ENCODE data around the gene NDEL1. TPM values are rescaled to one million over a fixed set of nuclear protein-coding genes. Genes with fewer than 3 reads are reported as not detected.

The NDEL1 gene
- total RNA-seq, 6 experiments from 2014 or later, result 22.2 to 34.9 (median 28.4) TPM

DNA sequence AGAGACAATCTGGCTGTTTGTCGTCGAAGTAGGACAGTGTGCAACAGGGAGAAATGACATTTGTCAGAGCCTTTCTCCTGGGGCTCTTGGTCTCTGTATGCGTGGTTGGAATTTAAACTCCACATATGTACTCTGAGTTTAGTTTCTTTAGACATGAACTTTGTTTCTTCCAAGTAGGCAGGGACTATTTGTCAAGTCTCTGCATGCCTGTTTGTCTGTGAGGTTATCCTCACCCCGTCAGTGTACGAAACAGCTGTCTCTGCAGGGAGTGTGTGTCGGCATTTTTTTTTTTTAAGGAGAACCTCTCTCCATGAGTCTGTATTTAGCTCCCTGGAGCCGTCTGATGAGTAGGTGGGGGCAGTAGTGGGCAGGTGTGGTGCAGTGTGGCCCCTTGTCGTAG, 29.7 kb downstream of the NDEL1 start:
- DNase-seq (no peak), ATAC-seq (no peak)
- Histone ChIP-seq H3K27me3 (no peaks in the 10 kb centered on the region), H3K4me1 (peaks cover 0 to 9% (median 2%) of the 10 kb centered on the region in 4 donors), H3K36me3 (peaks cover 9 to 62% (median 27%) of the 10 kb centered on the region in 4 donors), H3K27ac (no peak overlapping the region), H3K4me3 (no peak overlapping the region), H3K9me3 (no peaks in the 10 kb centered on the region)
- intact Hi-C loops (cut with DNase I), result no loop called here
- 54% methylated on average over 8 of the region's 8 CpGs for WGBS (ENCODE audit: insufficient coverage, low coverage, low lambda C conversion rate, missing lambda C conversion rate)
- TF ChIP-seq POLR2A (IDR thresholded peaks at IDR 0.05), result no peak
- TF ChIP-seq, protein P1, sequence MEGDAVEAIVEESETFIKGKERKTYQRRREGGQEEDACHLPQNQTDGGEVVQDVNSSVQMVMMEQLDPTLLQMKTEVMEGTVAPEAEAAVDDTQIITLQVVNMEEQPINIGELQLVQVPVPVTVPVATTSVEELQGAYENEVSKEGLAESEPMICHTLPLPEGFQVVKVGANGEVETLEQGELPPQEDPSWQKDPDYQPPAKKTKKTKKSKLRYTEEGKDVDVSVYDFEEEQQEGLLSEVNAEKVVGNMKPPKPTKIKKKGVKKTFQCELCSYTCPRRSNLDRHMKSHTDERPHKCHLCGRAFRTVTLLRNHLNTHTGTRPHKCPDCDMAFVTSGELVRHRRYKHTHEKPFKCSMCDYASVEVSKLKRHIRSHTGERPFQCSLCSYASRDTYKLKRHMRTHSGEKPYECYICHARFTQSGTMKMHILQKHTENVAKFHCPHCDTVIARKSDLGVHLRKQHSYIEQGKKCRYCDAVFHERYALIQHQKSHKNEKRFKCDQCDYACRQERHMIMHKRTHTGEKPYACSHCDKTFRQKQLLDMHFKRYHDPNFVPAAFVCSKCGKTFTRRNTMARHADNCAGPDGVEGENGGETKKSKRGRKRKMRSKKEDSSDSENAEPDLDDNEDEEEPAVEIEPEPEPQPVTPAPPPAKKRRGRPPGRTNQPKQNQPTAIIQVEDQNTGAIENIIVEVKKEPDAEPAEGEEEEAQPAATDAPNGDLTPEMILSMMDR (IDR thresholded peaks at IDR 0.05), result no peak

DNA sequence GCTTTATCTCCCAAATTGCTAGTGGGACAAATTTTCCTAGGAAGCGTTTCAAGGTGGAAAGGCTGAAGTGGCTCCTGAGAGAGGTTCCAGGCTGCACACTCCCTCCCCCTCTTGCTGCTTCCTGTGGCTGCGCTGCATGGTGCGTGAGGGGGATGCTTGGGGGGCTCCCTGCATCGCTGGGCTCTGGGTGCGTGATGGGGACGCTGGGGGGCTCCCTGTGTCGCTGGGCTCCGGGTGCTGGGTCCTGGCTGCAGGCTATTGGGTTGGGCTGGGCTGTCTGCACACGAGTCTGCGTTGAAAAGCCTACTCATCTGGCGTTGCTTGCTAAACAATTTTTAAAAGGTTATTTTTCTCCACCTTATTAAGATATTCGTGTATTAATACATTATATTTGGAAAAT, 30.1 kb downstream of the NDEL1 start:
- no peak for TF ChIP-seq POLR2A (IDR thresholded peaks at IDR 0.05)
- TF ChIP-seq, protein P1 (IDR thresholded peaks at IDR 0.05), result no peak
- DNase-seq (no peak), ATAC-seq (no peak)
- 74% methylated on average over 10 of the region's 12 CpGs for WGBS (ENCODE audit: insufficient coverage, low coverage, low lambda C conversion rate, missing lambda C conversion rate)
- Histone ChIP-seq H3K27ac (no peak overlapping the region), H3K9me3 (no peaks in the 10 kb centered on the region), H3K4me1 (peaks cover 0 to 13% (median 4%) of the 10 kb centered on the region in 4 donors), H3K4me3 (no peak overlapping the region), H3K36me3 (peaks cover 6 to 58% (median 24%) of the 10 kb centered on the region in 4 donors), H3K27me3 (no peaks in the 10 kb centered on the region)
- intact Hi-C loops (cut with DNase I), result no loop called here

DNA sequence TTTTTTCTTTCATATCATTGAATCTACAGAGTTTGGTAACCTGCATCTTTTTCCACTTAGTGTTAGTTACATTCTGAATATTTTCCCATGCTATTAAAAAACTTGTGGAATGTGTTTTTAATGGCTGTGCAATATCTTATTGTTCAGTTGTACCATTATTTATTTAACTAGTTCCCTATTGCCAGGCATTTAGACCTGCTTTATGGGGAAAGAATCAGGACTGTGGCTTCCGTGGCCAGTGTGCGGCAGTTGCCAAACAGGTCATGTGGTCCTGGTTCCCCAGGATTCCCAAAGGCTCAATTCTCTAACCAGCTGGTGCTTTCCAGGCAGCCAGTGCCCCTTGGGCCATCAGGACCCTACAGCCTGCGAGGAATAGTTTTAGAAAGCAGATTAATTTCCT, 30.8 kb downstream of the NDEL1 start:
- Histone ChIP-seq H3K9me3 (no peaks in the 10 kb centered on the region), H3K4me3 (no peak overlapping the region), H3K36me3 (peaks cover 1 to 51% (median 20%) of the 10 kb centered on the region in 4 donors), H3K27ac (no peak overlapping the region), H3K27me3 (no peaks in the 10 kb centered on the region), H3K4me1 (peaks cover 0 to 17% (median 5%) of the 10 kb centered on the region in 4 donors)
- no peak for ATAC-seq
- intact Hi-C loops (cut with DNase I), result no loop called here
- no peak for TF ChIP-seq POLR2A (IDR thresholded peaks at IDR 0.05)
- no peak for DNase-seq
- 57% methylated on average over 3 of the region's 3 CpGs for WGBS (ENCODE audit: insufficient coverage, low coverage, low lambda C conversion rate, missing lambda C conversion rate)

DNA sequence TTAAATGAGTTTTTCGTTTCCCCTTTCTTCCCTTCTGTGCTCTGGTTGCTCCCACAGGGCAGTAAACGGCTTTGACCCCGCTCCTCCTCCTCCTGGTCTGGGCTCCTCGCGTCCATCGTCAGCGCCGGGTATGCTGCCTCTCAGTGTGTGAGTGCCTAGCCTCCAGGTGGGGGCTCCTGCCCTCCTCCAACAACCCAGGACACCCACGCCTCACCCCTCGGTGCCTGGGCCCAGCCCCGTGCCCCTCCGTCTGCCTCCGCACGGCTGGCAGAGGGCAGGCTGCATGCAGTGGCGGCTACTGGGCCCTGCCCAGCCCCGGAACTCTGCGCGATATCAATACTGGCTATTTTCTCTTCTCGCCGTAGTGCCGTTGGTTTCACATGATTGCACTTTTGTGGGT, 31.2 kb downstream of the NDEL1 start:
- intact Hi-C loops (cut with DNase I), result no loop called here
- Histone ChIP-seq H3K27ac (no peak overlapping the region), H3K27me3 (no peaks in the 10 kb centered on the region), H3K36me3 (peaks cover 0 to 47% (median 20%) of the 10 kb centered on the region in 4 donors), H3K4me3 (no peak overlapping the region), H3K4me1 (peaks cover 0 to 17% (median 5%) of the 10 kb centered on the region in 4 donors), H3K9me3 (no peaks in the 10 kb centered on the region)
- ATAC-seq, result no peak
- WGBS (ENCODE audit: insufficient coverage, low coverage, low lambda C conversion rate, missing lambda C conversion rate), result 91% methylated on average over 16 of the region's 21 CpGs
- TF ChIP-seq, protein P1 (IDR thresholded peaks at IDR 0.05), result no peak
- TF ChIP-seq POLR2A (IDR thresholded peaks at IDR 0.05), result no peak
- no peak for DNase-seq

DNA sequence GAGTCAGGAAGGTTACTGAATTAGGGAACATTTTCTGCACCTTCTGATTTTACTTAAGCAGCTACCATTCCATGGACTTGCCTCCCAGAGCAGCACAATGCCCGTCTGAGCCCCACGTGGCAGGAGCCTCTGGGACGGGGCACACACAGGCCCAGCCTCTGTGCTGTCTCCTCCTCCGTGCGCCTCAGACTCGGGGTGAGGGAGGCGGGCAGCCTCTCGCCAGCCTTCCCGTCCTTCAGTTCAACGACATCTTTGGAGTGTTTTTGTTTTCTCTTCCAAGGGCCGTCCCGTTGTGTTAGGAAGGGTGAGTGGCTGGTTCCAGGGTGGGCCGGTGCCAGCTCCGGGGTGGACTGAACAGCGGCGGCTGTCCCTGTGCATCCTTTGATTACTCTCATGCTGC, 31.8 kb downstream of the NDEL1 start:
- DNase-seq (no peak), ATAC-seq (no peak)
- Histone ChIP-seq H3K27me3 (no peaks in the 10 kb centered on the region), H3K4me3 (no peak overlapping the region), H3K4me1 (peaks cover 0 to 17% (median 5%) of the 10 kb centered on the region in 4 donors), H3K9me3 (no peaks in the 10 kb centered on the region), H3K36me3 (peaks cover 0 to 40% (median 19%) of the 10 kb centered on the region in 4 donors), H3K27ac (no peak overlapping the region)
- TF ChIP-seq, protein P1 (IDR thresholded peaks at IDR 0.05), result no peak
- TF ChIP-seq POLR2A (IDR thresholded peaks at IDR 0.05), result no peak
- 75% methylated on average over 14 of the region's 16 CpGs for WGBS (ENCODE audit: insufficient coverage, low coverage, low lambda C conversion rate, missing lambda C conversion rate)
- intact Hi-C loops (cut with DNase I), result no loop called here

All from right lobe of liver (tissue), 6 donors.